GM19455 (cell line): ENCODE measurements around the gene PLIN4.
"Not testable (repeated sequence)": the region's sequence is repeated elsewhere in the genome, so short reads cannot be mapped to it uniquely, and the experiment has no call there.

Experiments used
- ATAC-seq: cut with Tn5 transposase; IDR thresholded peaks from one replicate; pipeline ENCODE4 v1.9.1; 2021; ENCODE audit not compliant: unreplicated experiment

PLIN4 gene

DNA sequence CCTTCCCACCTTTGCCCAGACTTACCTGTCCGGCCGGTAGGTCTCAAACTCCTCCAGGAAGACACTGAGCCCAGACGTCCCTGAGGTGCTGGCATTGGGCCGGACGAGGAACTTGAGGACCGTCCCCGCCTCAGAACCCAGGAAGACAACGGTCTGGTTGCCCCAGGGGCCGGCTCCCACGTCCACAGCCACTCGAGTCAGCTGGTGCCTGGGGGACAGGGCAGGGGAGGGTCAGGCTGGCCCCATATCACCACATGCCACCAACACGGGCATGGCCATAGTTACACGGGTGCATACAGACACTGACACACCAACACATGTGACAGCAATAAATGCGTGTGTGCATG, 29.9 kb upstream of the PLIN4 start:
- no peak for ATAC-seq

GRCh38 chr19:4547303-4548237, 29.3 kb upstream of the PLIN4 start:
- ATAC-seq, result no peak

DNA sequence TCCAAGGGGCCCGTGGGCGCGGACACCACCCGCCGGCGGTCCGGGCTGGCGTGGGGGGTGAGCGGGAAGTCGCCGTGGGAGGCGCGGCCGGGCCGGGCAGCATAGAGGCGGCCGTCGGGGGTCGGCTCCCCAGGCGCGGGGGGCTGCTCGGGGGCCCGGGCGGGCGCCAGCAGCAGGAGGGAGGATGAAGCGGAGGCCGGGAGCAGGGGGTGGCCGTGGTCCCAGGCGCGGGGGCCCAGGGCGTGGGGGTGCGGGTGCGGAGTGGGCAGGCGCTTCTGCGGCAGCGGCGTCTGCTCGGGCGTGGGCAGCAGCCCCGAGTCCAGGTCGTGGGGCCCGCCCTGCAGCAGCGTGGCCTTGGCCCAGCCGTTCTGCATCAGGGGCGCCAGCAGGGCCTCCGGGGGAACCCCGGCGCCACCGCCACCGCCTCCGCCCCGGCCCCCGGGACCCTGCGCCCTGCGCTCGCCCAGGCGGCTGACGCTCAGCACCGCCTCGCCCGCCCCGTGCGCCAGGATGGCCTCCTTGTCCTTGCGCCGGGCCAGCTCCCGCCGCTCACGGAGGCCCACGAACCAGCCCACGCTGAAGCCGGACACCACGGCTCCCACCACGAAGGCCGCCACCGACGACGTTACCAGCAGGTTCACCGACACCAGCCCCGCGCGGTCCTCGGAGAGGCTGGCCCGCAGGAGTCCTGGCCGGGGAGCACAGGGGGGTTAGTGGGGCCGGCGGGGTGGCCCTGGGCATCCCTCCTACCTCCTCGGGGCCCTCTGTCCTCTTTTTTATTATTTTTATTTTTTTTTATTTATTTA, 25.8 kb upstream of the PLIN4 start:
- no peak for ATAC-seq

- no peak for ATAC-seq
Measured at GRCh38 chr19:4542896-4543841, 24.9 kb upstream of the PLIN4 start.

GRCh38 chr19:4541806-4542145, 23.5 kb upstream of the PLIN4 start:
- ATAC-seq, result not testable (repeated sequence)

DNA sequence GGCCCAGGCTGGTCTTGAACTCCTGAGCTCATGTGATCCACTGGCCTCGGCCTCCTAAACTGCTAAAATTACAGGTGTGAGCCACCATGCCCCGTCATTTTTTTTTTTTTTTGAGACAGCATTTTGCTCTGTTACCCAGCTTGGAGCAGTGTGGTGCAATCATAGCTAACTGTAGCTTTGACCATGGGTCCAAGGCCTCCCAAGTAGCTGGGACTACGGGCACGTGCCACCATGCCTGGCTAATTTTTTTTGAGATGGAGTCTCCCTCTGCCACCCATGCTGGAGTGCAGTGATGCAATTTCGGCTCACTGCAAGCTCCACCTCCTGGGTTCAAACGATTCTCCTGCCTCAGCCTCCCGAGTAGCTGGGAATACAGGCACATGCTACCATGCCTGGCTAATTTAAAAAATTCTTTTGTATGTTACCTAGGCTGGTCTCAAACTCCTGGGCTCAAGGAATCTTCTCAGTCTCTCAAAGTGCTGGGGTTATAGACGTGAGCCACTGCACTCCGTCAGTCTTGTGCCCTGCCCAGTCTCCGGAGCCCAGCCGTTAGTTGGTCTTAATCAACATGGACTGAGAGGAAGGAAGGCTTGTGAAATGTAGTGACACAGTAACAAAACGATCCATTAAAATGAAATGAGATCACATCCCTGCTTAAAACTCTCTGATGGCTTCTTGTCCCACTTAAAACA, 23.0 kb upstream of the PLIN4 start:
- ATAC-seq, result no peak

DNA sequence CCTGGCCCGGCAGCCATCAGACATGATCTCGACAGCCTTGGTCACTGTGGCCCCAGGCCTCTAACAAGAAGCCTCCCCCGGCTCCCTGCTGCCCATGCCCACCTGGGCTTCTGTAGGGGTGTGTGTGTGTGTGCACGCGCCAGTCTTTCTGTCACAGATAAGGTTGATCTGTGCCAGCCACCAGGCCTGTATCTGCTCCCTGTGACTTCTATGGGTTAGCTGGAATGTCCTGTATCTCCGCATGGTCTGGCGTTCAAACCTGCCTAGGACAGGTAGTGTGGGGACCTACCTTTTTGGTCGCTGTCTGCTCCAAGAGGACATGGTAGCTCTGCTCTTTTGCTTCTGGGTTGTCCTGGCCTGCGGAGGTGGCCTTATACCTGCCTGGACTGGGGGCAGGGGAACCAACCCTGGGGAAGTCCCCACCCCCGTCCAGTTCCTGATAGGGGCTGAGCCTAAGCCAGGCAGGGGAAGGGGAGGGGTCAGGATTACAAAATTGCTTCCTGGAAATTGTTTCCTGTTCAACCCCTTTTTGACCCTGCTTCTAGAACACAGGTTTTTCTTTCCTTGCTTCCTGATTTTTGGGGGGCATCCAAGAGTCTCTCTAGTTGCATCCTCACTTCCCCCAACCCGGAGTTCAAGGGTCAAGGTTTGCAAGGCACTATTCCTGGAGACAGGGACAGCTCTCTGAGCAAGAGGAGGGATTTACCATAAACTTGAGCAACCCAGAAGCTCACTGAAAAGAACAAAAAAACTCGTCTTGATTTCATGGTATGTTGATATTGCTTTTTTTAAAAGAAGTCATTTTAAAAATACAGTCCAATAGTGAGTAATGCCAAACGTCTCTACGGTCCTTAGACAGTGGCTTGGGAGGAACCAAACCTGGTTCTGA, 21.7 kb upstream of the PLIN4 start, which contains the start of gene LRG1:
Gene LRG1, minus strand, starts transcription at position 344 of the 889 bp plus-strand sequence. Its CDS starts 23 bp downstream, at position 321.
- no peak for ATAC-seq

DNA sequence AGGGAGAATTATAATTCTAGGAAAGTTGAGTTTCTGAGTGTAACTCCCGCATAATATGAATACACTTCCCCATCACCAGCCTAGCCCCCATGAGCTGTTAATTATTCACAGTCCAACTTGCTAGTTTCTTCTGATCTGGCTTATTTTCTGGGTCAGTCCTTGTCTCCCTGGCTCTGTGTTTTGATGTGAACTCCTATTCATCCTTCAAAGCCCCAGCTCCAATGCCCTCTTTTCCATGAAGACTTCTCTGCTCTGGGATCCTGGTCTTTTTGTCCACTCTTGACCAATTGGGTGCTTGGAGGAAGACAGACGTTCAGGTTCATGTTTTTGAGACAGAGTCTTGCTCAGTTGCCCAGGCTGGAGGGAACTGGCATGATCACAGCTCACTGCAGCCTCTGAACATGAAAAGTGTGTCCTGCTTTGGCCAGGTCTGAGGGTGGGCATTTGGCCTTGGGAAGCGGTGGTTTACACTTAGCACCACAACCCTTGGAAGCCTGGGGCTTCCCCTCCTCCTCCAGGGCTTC, 20.9 kb upstream of the PLIN4 start:
- no peak for ATAC-seq

- no peak for ATAC-seq
Measured at GRCh38 chr19:4538601-4538954, 20.3 kb upstream of the PLIN4 start.

- no peak for ATAC-seq
Measured at GRCh38 chr19:4537953-4538600, 19.8 kb upstream of the PLIN4 start.

- no peak for ATAC-seq
Measured at GRCh38 chr19:4536798-4537197, 18.5 kb upstream of the PLIN4 start.

- ATAC-seq, result no peak
Measured at GRCh38 chr19:4534836-4535658, 16.8 kb upstream of the PLIN4 start, which contains the start of gene PLIN5. PLIN5 (minus strand) TSS chr19:4535224; CDS start chr19:4534074, 1,150 bp downstream.

DNA sequence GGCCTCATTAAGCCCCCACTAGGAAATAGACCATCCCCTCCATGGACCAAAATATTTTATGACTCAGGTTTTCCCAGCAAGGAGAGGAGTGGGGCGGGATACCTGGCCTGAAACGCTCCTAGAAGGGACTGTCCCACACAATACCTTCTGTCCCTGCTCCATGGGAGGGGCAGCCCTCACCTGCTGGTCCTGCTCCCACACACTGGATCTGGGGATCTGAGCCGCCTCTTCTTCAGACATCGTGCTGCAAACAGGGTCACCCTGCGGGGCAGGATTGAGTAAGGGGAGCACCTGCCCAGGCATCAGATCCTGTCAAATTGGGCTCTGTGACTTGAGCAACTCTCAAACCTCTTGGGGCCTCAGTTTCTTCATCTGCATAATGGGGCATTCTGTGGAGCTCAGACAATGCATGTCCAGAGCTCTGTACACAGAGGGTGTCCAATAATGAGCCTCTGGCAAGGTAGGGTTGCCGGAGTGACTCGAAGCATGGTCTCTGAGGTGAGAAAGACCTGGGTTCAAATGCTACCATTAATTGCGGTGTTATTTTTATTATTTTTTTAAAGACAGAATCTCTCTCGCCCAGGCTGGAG, 15.6 kb upstream of the PLIN4 start:
- ATAC-seq, result no peak

- no peak for ATAC-seq
Measured at GRCh38 chr19:4533334-4533733, 15.0 kb upstream of the PLIN4 start.

GRCh38 chr19:4531562-4532165, 13.4 kb upstream of the PLIN4 start:
- ATAC-seq, result no peak

- no peak for ATAC-seq
Measured at GRCh38 chr19:4529924-4530522, 11.7 kb upstream of the PLIN4 start.

DNA sequence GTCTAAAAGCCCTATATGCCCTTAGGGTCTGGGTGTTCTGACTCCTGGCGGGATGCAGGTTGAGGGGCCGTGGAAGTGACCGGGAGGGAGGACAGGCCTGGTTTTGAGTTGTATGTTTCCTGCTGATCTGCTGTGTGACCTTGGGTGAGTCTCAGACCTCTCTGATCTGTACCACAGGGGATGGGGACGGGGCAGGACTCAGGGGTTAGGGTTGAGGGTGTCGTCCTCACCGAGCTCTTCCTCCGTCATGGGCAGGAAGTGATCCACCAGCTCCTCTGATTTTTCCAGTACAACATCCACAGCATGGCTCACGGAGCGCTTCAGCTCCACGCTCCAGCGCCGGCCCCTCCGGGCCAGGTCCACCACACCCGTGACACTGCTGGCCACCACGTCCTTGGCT, 10.6 kb upstream of the PLIN4 start:
- no peak for ATAC-seq
